ENCODE results near the gene RDX. TPM values are rescaled to one million over a fixed set of nuclear protein-coding genes. Genes with fewer than 3 reads are reported as not detected.
A peak's percentile ranks its signal among the peaks of the same experiment; 100 is the strongest.
"Not testable (repeated sequence)": the region's sequence is repeated elsewhere in the genome, so short reads cannot be mapped to it uniquely, and the experiment has no call there.

The RDX gene
- total RNA-seq, 4 donors from 2014 or later: 75.7 to 114 (median 106) TPM

- 67 to 79% methylated on average over 3 to 4 of the region's 4 CpGs for WGBS, 2 donors (ENCODE audit: low coverage in 1 of 2)
- Histone ChIP-seq H3K4me1 (peaks cover 0 to 79% (median 13%) of the 10 kb centered on the region in 3 donors), H3K36me3 (no peaks in the 10 kb centered on the region), H3K4me3 (peak overlapping the region in 1 of 2 donors; percentile 96), H3K27me3 (no peaks in the 10 kb centered on the region), H3K27ac (peak overlapping the region in 2 of 4 donors; percentile 12 to 32), H3K9me3 (no peaks in the 10 kb centered on the region)
- TF ChIP-seq CTCF (IDR thresholded peaks at IDR 0.05): no peak
- TF ChIP-seq EP300 (IDR thresholded peaks at IDR 0.05): no peak
- TF ChIP-seq POLR2A (IDR thresholded peaks at IDR 0.05): no peak
- TF ChIP-seq POLR2AphosphoS5 (IDR thresholded peaks at IDR 0.05): no peak
- no peak for ATAC-seq
These were observed 3.0 kb downstream of the RDX start for GRCh38 chr11:110293389-110293788.

GRCh38 chr11:110292146-110292545, 4.3 kb downstream of the RDX start:
- not testable (repeated sequence) for H3K27me3 ChIP-seq

GRCh38 chr11:110290591-110291334, 5.7 kb downstream of the RDX start:
- WGBS, 2 donors (ENCODE audit: low coverage in 1 of 2): 93 to 94% methylated on average over 7 of the region's 7 CpGs
- ATAC-seq: no peak
- Histone ChIP-seq H3K9me3 (no peaks in the 10 kb centered on the region), H3K27ac (no peak overlapping the region), H3K4me3 (no peak overlapping the region), H3K4me1 (peaks cover 4 to 90% (median 15%) of the 10 kb centered on the region in 3 donors), H3K27me3 (no peaks in the 10 kb centered on the region), H3K36me3 (no peaks in the 10 kb centered on the region)
- TF ChIP-seq CTCF (IDR thresholded peaks at IDR 0.05): no peak
- TF ChIP-seq POLR2AphosphoS5 (IDR thresholded peaks at IDR 0.05): no peak
- TF ChIP-seq POLR2A (IDR thresholded peaks at IDR 0.05): no peak
- TF ChIP-seq EP300 (IDR thresholded peaks at IDR 0.05): no peak

More at GRCh38 chr11:110292146-110292545, 4.3 kb downstream of the RDX start:
- H3K4me1 ChIP-seq: peaks cover 0 to 80% (median 13%) of the 10 kb centered on the region in 3 donors
- H3K4me3 ChIP-seq, H3K36me3 ChIP-seq, H3K9me3 ChIP-seq, ATAC-seq, H3K27ac ChIP-seq: not testable (repeated sequence)
- 44 to 78% methylated on average over 1 of the region's 4 CpGs for WGBS, 2 donors (ENCODE audit: low coverage in 1 of 2)

GRCh38 chr11:110289472-110289871, 6.9 kb downstream of the RDX start:
- Histone ChIP-seq H3K36me3 (no peaks in the 10 kb centered on the region), H3K4me3 (no peak overlapping the region), H3K27me3 (no peaks in the 10 kb centered on the region), H3K27ac (no peak overlapping the region), H3K4me1 (peaks cover 4 to 89% (median 15%) of the 10 kb centered on the region in 3 donors), H3K9me3 (no peaks in the 10 kb centered on the region)
- no peak for TF ChIP-seq CTCF (IDR thresholded peaks at IDR 0.05)
- no peak for TF ChIP-seq POLR2AphosphoS5 (IDR thresholded peaks at IDR 0.05)
- TF ChIP-seq EP300 (IDR thresholded peaks at IDR 0.05): no peak
- TF ChIP-seq POLR2A (IDR thresholded peaks at IDR 0.05): no peak
- 86% methylated on average over 6 of the region's 10 CpGs; no CpG with 5 or more reads in 1 of the 2 donors for WGBS, 2 donors (ENCODE audit: low coverage in 1 of 2)
- ATAC-seq: no peak

GRCh38 chr11:110287537-110287936, 8.9 kb downstream of the RDX start:
- TF ChIP-seq CTCF (IDR thresholded peaks at IDR 0.05): no peak
- TF ChIP-seq POLR2AphosphoS5 (IDR thresholded peaks at IDR 0.05): no peak
- TF ChIP-seq EP300 (IDR thresholded peaks at IDR 0.05): no peak
- no peak for TF ChIP-seq POLR2A (IDR thresholded peaks at IDR 0.05)
- 50 to 85% methylated on average over 1 of the region's 1 CpG for WGBS, 2 donors (ENCODE audit: low coverage in 1 of 2)
- no peaks in the 10 kb centered on the region for H3K36me3 ChIP-seq

More at GRCh38 chr11:110287537-110287936, 8.9 kb downstream of the RDX start:
- no peak for ATAC-seq
- no peak overlapping the region for H3K27ac ChIP-seq
- peaks cover 4 to 70% (median 6%) of the 10 kb centered on the region in 3 donors for H3K4me1 ChIP-seq
- no peaks in the 10 kb centered on the region for H3K27me3 ChIP-seq
- no peak overlapping the region for H3K4me3 ChIP-seq
- H3K9me3 ChIP-seq: no peaks in the 10 kb centered on the region
